ENCODE results near the gene CPSF3.

GRCh38 chr2:9412781-9413180 lies 10.7 kb upstream of the CPSF3 start:
- no peak for TF ChIP-seq CTCF (conservative IDR thresholded peaks at IDR 0.05; ENCODE audit: low read depth, low read length)
- no peak for TF ChIP-seq POLR2A (IDR thresholded peaks at IDR 0.05; ENCODE audit: low read depth, low read length)
- TF ChIP-seq RFX5 (IDR thresholded peaks at IDR 0.05; ENCODE audit: low read depth, low read length) = no peak
- no peak for TF ChIP-seq SMC3 (IDR thresholded peaks at IDR 0.05; ENCODE audit: low read depth, low read length)
- no peak for TF ChIP-seq ELK1 (IDR thresholded peaks at IDR 0.05; ENCODE audit: borderline replicate concordance, low read depth, low read length)
- no peak for TF ChIP-seq RAD21 (IDR thresholded peaks at IDR 0.05; ENCODE audit: low read length)
- no peak for TF ChIP-seq FOS (IDR thresholded peaks at IDR 0.05; ENCODE audit: low read depth, low read length)
- TF ChIP-seq CEBPB (IDR thresholded peaks at IDR 0.05; ENCODE audit: low read depth, low read length) = no peak
- no peak for TF ChIP-seq RCOR1 (IDR thresholded peaks at IDR 0.05; ENCODE audit: insufficient replicate concordance, low read length)
- TF ChIP-seq CHD1 (IDR thresholded peaks at IDR 0.05; ENCODE audit: low read depth, low read length) = no peak
- TF ChIP-seq MAZ (IDR thresholded peaks at IDR 0.05; ENCODE audit: borderline replicate concordance, low read depth, low read length) = no peak
- TF ChIP-seq MAFK (IDR thresholded peaks at IDR 0.05; ENCODE audit: low read depth, low read length) = no peak
- TF ChIP-seq NFE2L2 (IDR thresholded peaks at IDR 0.05; ENCODE audit: low read depth, low read length) = no peak

Measured in IMR-90 (cell line).